HepG2 (cell line): ENCODE results near the gene EGFR. TPM values are rescaled to one million over a fixed set of nuclear protein-coding genes. Genes with fewer than 3 reads are reported as not detected.

ENCODE experiments used
- ATAC-seq: fragments of 200-7000 bp; cut with Tn5 transposase; 3 replicates; pipeline ENCODE4 v1.9.1; 2020; ENCODE audit warnings: mild to moderate bottlenecking, moderate library complexity
- BruUV-seq: library from RNA; stranded (reverse); fragments of 400-500 nt; replicated peaks from 2 replicates; lab custom pipeline; 2021; lab: Mats Ljungman, UMichigan
- CTCF ChIA-PET: fragments of 300-600 bp; formaldehyde crosslinking; extraction: SDS; loops from one replicate; lab custom pipeline; 2021; ENCODE audit warnings: low total read pairs, inconsistent platforms, low intra/inter-chr PET ratio; lab: Yijun Ruan, JAX
- POLR2A ChIA-PET: fragments of 350-600 bp; sonication (Branson Sonifier 250); formaldehyde crosslinking; loops from one replicate; lab custom pipeline; 2020; ENCODE audit warnings: antibody characterized with exemption, inconsistent platforms; lab: Yijun Ruan, JAX
- DNase-seq: peaks from one replicate; pipeline ENCODE4 v3.0.0-alpha.2; 2015; ENCODE audit warnings: low spot score
- FAIRE-seq: peaks from 3 replicates; lab custom pipeline; 2011; peaks lifted over from hg19 to GRCh38; lab: Jason Lieb, UNC
- H2AFZ ChIP-seq: one replicate; pipeline ENCODE4 v1.6.1; 2011; ENCODE audit warnings: low read length, inconsistent platforms
- H3K27ac ChIP-seq: fragments of 300-600 bp; 3 replicates; pipeline ENCODE4 v1.8.0; 2011; ENCODE audit warnings: mixed run types, mild to moderate bottlenecking, mixed read lengths, low read length, inconsistent platforms; ENCODE audit not compliant: insufficient read depth; ENCODE audit errors: extremely low read length
- H3K27me3 ChIP-seq, 2 experiments: fragments of 200-600 bp in 1 of 2; 2 replicates in 1 of 2; 3 replicates in 1 of 2; pipeline versions ENCODE4 v1.6.0 to v1.8.0; 2011; ENCODE audit warnings: low read length in 2 of 2, mild to moderate bottlenecking in 2 of 2, moderate library complexity in 2 of 2, inconsistent platforms in 1 of 2; ENCODE audit not compliant: insufficient read depth in 2 of 2, control insufficient read depth in 1 of 2
- H3K36me3 ChIP-seq, 2 experiments: fragments of 200-600 bp in 1 of 2; replicated peaks in 1 of 2; 2 replicates in 1 of 2; 3 replicates in 1 of 2; pipeline versions ENCODE4 v1.5.1 to v1.8.0; 2011; ENCODE audit warnings: low read length in 2 of 2, inconsistent platforms in 1 of 2; ENCODE audit not compliant: insufficient read depth in 2 of 2, control insufficient read depth in 1 of 2
- H3K4me1 ChIP-seq: 2 replicates; pipeline ENCODE4 v1.5.1; 2012; ENCODE audit warnings: low read length, inconsistent platforms; ENCODE audit not compliant: insufficient read depth
- H3K4me2 ChIP-seq: 2 replicates; pipeline ENCODE4 v1.6.0; 2011; ENCODE audit warnings: low read depth, low read length, inconsistent platforms
- H3K4me3 ChIP-seq, 3 experiments: fragments of 200-600 bp in 1 of 3; sonication (generic), shearing (Covaris generic) in 1 of 3; replicated peaks in 1 of 3; 2 replicates each; pipeline ENCODE4 v1.5.1; 2011 to 2016; ENCODE audit warnings: low read length in 3 of 3, inconsistent platforms in 2 of 3, low read depth in 2 of 3, mild to moderate bottlenecking in 2 of 3, control low read depth in 1 of 3, mixed read lengths in 1 of 3; ENCODE audit not compliant: insufficient read depth in 1 of 3
- H3K79me2 ChIP-seq: one replicate; pipeline ENCODE4 v1.6.1; 2011; ENCODE audit warnings: low read length, inconsistent platforms; ENCODE audit not compliant: insufficient read depth
- H3K9ac ChIP-seq: 2 replicates; pipeline ENCODE4 v1.6.0; 2011; ENCODE audit warnings: mild to moderate bottlenecking, low read depth, low read length, inconsistent platforms; ENCODE audit not compliant: insufficient read depth
- H3K9me3 ChIP-seq: 2 replicates; pipeline ENCODE4 v1.5.1; 2012; ENCODE audit warnings: mild to moderate bottlenecking, low read length
- H4K20me1 ChIP-seq: 2 replicates; pipeline ENCODE4 v1.6.0; 2011; ENCODE audit warnings: inconsistent platforms, mild to moderate bottlenecking, low read length, moderate library complexity; ENCODE audit not compliant: insufficient read depth
- CSRNP2 ChIP-seq: sonication (generic); formaldehyde crosslinking; conservative IDR thresholded peaks from 2 replicates; pipeline ENCODE4 v1.8.0; 2022; ENCODE audit warnings: low read depth, missing genetic modification reagents
- FOXA1 ChIP-seq, 2 experiments: fragments of 450-650 bp in 1 of 2; sonication (generic) in 1 of 2; formaldehyde crosslinking in 1 of 2; IDR thresholded peaks; 2 replicates each; pipeline versions ENCODE4 v1.4.0 to v1.6.1; 2016 to 2020; ENCODE audit warnings: missing genetic modification reagents in 1 of 2
- MAFF ChIP-seq: IDR thresholded peaks from 2 replicates; pipeline ENCODE4 v1.6.1; 2011; ENCODE audit warnings: low read depth, low read length, improper control_type of control experiment
- MEIS2 ChIP-seq: sonication (generic); formaldehyde crosslinking; IDR thresholded peaks from 2 replicates; pipeline ENCODE4 v1.9.0; 2021; ENCODE audit warnings: mild to moderate bottlenecking, missing genetic modification reagents
- PHB2 ChIP-seq: fragments of 450-650 bp; IDR thresholded peaks from 2 replicates; pipeline ENCODE4 v1.6.1; 2018; ENCODE audit not compliant: partially characterized antibody
- RBFOX2 ChIP-seq: fragments of 200-400 bp; formaldehyde crosslinking; IDR thresholded peaks from 2 replicates; pipeline ENCODE4 v1.6.1; 2017; ENCODE audit warnings: low read depth, mild to moderate bottlenecking, low read length
- TRIM24 ChIP-seq: sonication (generic); formaldehyde crosslinking; IDR thresholded peaks from 2 replicates; pipeline ENCODE4 v1.8.0; 2022; ENCODE audit warnings: mild to moderate bottlenecking, missing genetic modification reagents
- U2AF2 ChIP-seq: fragments of 200-400 bp; formaldehyde crosslinking; IDR thresholded peaks from 2 replicates; pipeline ENCODE4 v1.6.1; 2017; ENCODE audit warnings: low read depth, mild to moderate bottlenecking, low read length
- ZFP82 ChIP-seq: sonication (generic); formaldehyde crosslinking; IDR thresholded peaks from 2 replicates; pipeline ENCODE4 v1.5.1; 2020; ENCODE audit warnings: mild to moderate bottlenecking, missing genetic modification reagents, borderline replicate concordance
- ZNF572 ChIP-seq: sonication (generic); formaldehyde crosslinking; IDR thresholded peaks from 2 replicates; pipeline ENCODE4 v1.5.1; 2020; ENCODE audit warnings: mild to moderate bottlenecking, missing genetic modification reagents
- ZNF687 ChIP-seq: sonication (generic); formaldehyde crosslinking; IDR thresholded peaks from 2 replicates; pipeline ENCODE4 v1.5.1; 2020; ENCODE audit warnings: mild to moderate bottlenecking, missing genetic modification reagents, moderate library complexity
- WGBS: methylation state at CpG from one replicate; pipeline ENCODE4 v1.1.6; 2017; ENCODE audit warnings: low lambda C conversion rate; 5-methylcytosine and 5-hydroxymethylcytosine counted together
- in situ Hi-C: cut with HindIII; loops from 2 replicates; pipeline ENCODE4 v1.10.0; 2017; ENCODE audit warnings: low pct_unique_long_range_greater_than_20kb; ENCODE audit not compliant: extremely low pct_ligation_motif_present
- intact Hi-C: fragments of 100-400 bp; cut with micrococcal nuclease; formaldehyde crosslinking; loops from one replicate; pipeline ENCODE4 v1.10.0; 2022; ENCODE audit not compliant: unreplicated experiment
- polyA plus RNA-seq, 8 experiments: library from polyadenylated mRNA; depleted of rRNA in 3 of 8; stranded (reverse) in 7 of 8; unstranded in 1 of 8; fragments of >200 nt; fragmentation: Illumina TruSeq in 4 of 8; extraction: Trizol in 4 of 8; gene quantifications; 2 replicates each; pipeline versions ENCODE4 v1.2.1 to v1.2.3, GENCODE V29; 2011 to 2016; ENCODE audit warnings: low read depth in 4 of 8, missing spikeins in 1 of 8, mixed read lengths in 1 of 8; ENCODE audit not compliant: insufficient read depth in 1 of 8
- total RNA-seq, 5 experiments: library from RNA; depleted of rRNA; stranded (reverse); fragments of >200 nt; fragmentation: Illumina TruSeq; extraction: Trizol; gene quantifications; 2 replicates each; pipeline ENCODE4 v1.2.3, GENCODE V29; 2016; ENCODE audit warnings: low read depth in 1 of 5

Gene EGFR
- total and polyA plus RNA-seq, 2 of the 13 experiments (the other 11 are each of a cell fraction or from before 2014, with no cell fraction given), result 7.0 to 10.0 TPM

- Histone ChIP-seq H3K27ac (peak overlapping the region; percentile 99), H3K27me3 (no peaks in the 10 kb centered on the region; a peak in 1 of 5 replicates), H3K36me3 (peaks cover 0 to 13% of the 10 kb centered on the region in 2 experiments; a peak in 2 of 5 replicates), H3K4me2 (peak overlapping the region; percentile 95), H2AFZ (no peak overlapping the region), H3K4me3 (0 out of 6 replicates have a peak overlapping the region, but pooled peaks of 1 of the 3 experiments have one; percentile 13), H4K20me1 (no peaks in the 10 kb centered on the region), H3K79me2 (peaks cover 43% of the 10 kb centered on the region), H3K9ac (no peak overlapping the region), H3K9me3 (no peaks in the 10 kb centered on the region), H3K4me1 (peaks cover 91% of the 10 kb centered on the region)
- no TSS peak for BruUV-seq
- TF ChIP-seq CSRNP2, result no peak
- TF ChIP-seq MAFF, result no peak
- in situ Hi-C loops (no loop called here), intact Hi-C loops (no loop called here)
- FAIRE-seq, result no peak
- ChIA-PET CTCF (no interaction called here), POLR2A (no interaction called here)
- no peak for DNase-seq
- ATAC-seq, result no peak
- 96% methylated on average over 4 of the region's 4 CpGs for WGBS
Measured at GRCh38 chr7:55181762-55182161, 162.9 kb downstream of the EGFR start.

GRCh38 chr7:55183897-55184296 lies 165.1 kb downstream of the EGFR start:
- H3K4me2 ChIP-seq, result no peak overlapping the region
- in situ Hi-C loops, result no loop called here
- H3K9ac ChIP-seq, result no peak overlapping the region
- H3K9me3 ChIP-seq, result no peaks in the 10 kb centered on the region
- H2AFZ ChIP-seq, result no peak overlapping the region
- intact Hi-C loops, result no loop called here
- H3K4me3 ChIP-seq, result no peak overlapping the region
- peaks cover 91% of the 10 kb centered on the region for H3K4me1 ChIP-seq
- POLR2A ChIA-PET, result no interaction called here
- WGBS, result 93% methylated on average over 3 of the region's 15 CpGs
- H3K36me3 ChIP-seq, result peaks cover 0 to 18% of the 10 kb centered on the region in 2 experiments; a peak in 2 of 5 replicates
- ATAC-seq (no peak), FAIRE-seq (no peak), DNase-seq (no peak)
- H4K20me1 ChIP-seq, result no peaks in the 10 kb centered on the region
- H3K79me2 ChIP-seq, result peaks cover 54% of the 10 kb centered on the region
- no peak overlapping the region for H3K27ac ChIP-seq
- BruUV-seq, result no TSS peak
- CTCF ChIA-PET, result no interaction called here
- H3K27me3 ChIP-seq, result no peaks in the 10 kb centered on the region; a peak in 1 of 5 replicates
- TF ChIP-seq ZNF687 (CRISPR knock-in tag), result peak; percentile 73
- no peak for TF ChIP-seq MEIS2
- TF ChIP-seq RBFOX2, result peak; percentile 42; the same call in 1 of the 2 replicates
- no peak for TF ChIP-seq TRIM24 (CRISPR knock-in tag)
- no peak for TF ChIP-seq U2AF2
- TF ChIP-seq ZNF572 (CRISPR knock-in tag), result 0 out of 2 replicates have a peak, but pooled peaks have one; percentile 36
- no peak for TF ChIP-seq PHB2
- no peak for TF ChIP-seq FOXA1 (IDR thresholded peaks at IDR 0.05)
- TF ChIP-seq FOXA1 (CRISPR knock-in tag; IDR thresholded peaks at IDR 0.05), result no peak
- no peak for TF ChIP-seq ZFP82 (CRISPR knock-in tag)
